ENCODE measurements around the gene SGSM2.

DNA sequence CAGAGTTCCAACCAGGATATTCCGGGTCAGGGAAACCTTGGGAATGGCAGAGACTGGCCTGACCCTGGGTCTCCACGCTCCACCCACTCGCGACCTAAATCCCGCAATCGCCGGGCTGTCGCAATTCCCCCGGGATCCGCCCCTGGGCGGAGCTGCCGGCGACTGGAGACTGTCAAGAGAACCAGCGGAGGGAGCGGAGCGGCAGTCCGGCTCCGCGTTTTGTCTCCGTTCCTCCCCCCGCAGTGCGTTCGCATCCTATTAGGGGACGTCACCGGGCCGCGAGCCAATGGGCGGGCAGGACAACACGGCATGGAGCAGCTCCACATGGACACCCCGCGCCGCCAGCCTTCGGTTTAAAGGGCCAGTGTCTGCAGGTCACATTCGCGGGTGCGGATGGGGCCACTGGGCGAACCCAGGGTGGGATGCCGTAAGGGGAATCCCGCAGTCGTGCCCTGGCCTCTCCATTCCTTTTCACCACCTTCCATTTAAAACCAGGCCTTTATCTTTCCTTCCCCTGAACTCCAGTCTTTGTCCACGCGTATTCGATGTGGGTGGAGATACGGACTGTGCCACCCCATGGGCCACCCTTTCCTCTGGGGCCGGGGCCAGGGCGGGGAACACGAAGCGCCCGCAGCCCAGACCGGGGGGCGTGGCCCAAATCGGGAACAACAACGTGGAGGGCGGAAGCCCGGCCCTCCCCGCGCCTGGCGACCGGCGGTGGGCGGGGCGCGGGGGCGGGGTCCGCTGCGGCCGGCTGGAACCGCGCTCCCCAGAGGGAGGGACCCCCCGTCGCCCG is 64.3 kb downstream of the SGSM2 start:
- peak; percentile 13 for TF ChIP-seq POLR2A (IDR thresholded peaks at IDR 0.05; ENCODE audit: low read length)
- no peak for TF ChIP-seq GATA1 (IDR thresholded peaks at IDR 0.05; ENCODE audit: low read depth, low read length)

All from erythroblast (primary cell).